IMR-90 (cell line): ENCODE data around the gene UNC79. TPM values are rescaled to one million over a fixed set of nuclear protein-coding genes. Genes with fewer than 3 reads are reported as not detected.

Experiments
- ATAC-seq: fragments of 200-7000 bp; cut with Tn5 transposase; 2 replicates; pipeline ENCODE4 v1.9.1; 2020; ENCODE audit warnings: low read depth, mild to moderate bottlenecking, moderate library complexity
- BruUV-seq: library from RNA; stranded (reverse); fragments of 400-500 nt; replicated peaks from 2 replicates; lab custom pipeline; 2021; lab: Mats Ljungman, UMichigan
- CTCF ChIA-PET: fragments of 300-600 bp; formaldehyde crosslinking; extraction: SDS; loops from one replicate; lab custom pipeline; 2021; ENCODE audit warnings: antibody characterized with exemption; lab: Yijun Ruan, JAX
- POLR2A ChIA-PET: fragments of 300-600 bp; sonication (Branson Sonifier 250); formaldehyde crosslinking; loops from one replicate; lab custom pipeline; 2022; ENCODE audit warnings: antibody characterized with exemption; ENCODE audit not compliant: unreplicated experiment; lab: Charles Lee
- DNase-seq: peaks from one replicate; pipeline ENCODE4 v3.0.0; 2013
- H2AFZ ChIP-seq: replicated peaks from 2 replicates; pipeline ENCODE3; 2013; ENCODE audit warnings: low read length, mild to moderate bottlenecking; ENCODE audit not compliant: poor library complexity
- H2AK5ac ChIP-seq: 2 replicates; pipeline ENCODE4 v1.6.1; 2013; ENCODE audit warnings: low read depth, low read length, inconsistent platforms
- H2AK9ac ChIP-seq: replicated peaks from 2 replicates; pipeline ENCODE3; 2013; ENCODE audit warnings: mild to moderate bottlenecking, low read depth, low read length, moderate library complexity; ENCODE audit not compliant: poor library complexity
- H2BK120ac ChIP-seq: 2 replicates; pipeline ENCODE4 v1.6.1; 2013; ENCODE audit warnings: low read depth, low read length, inconsistent platforms
- H2BK15ac ChIP-seq: 3 replicates; pipeline ENCODE4 v1.6.1; 2013; ENCODE audit warnings: low read depth, low read length, inconsistent platforms
- H2BK20ac ChIP-seq: 2 replicates; pipeline ENCODE4 v1.6.1; 2013; ENCODE audit warnings: low read depth, mild to moderate bottlenecking, inconsistent platforms, low read length, moderate library complexity
- H2BK5ac ChIP-seq: 2 replicates; pipeline ENCODE4 v1.6.1; 2013; ENCODE audit warnings: mild to moderate bottlenecking, low read depth, low read length, inconsistent platforms; ENCODE audit not compliant: poor library complexity, severe bottlenecking
- H3K14ac ChIP-seq: replicated peaks from 2 replicates; pipeline ENCODE4 v1.6.1; 2013; ENCODE audit warnings: low read depth, low read length, inconsistent platforms
- H3K18ac ChIP-seq: 2 replicates; pipeline ENCODE4 v1.6.1; 2013; ENCODE audit warnings: low read depth, low read length, control low read depth
- H3K23ac ChIP-seq: 2 replicates; pipeline ENCODE4 v1.6.1; 2013; ENCODE audit warnings: low read depth, low read length, inconsistent platforms
- H3K27ac ChIP-seq: 2 replicates; pipeline ENCODE4 v1.5.1; 2013; ENCODE audit warnings: mild to moderate bottlenecking, control low read depth, low read length; ENCODE audit not compliant: insufficient read depth
- H3K27me3 ChIP-seq: 2 replicates; pipeline ENCODE4 v1.6.1; 2013; ENCODE audit warnings: low read length; ENCODE audit not compliant: control insufficient read depth, insufficient read depth
- H3K36me3 ChIP-seq: 2 replicates; pipeline ENCODE4 v1.6.1; 2013; ENCODE audit warnings: low read length, mixed read lengths; ENCODE audit not compliant: control insufficient read depth, insufficient read depth
- H3K4ac ChIP-seq: 2 replicates; pipeline ENCODE4 v1.6.1; 2013; ENCODE audit warnings: low read depth, low read length, inconsistent platforms
- H3K4me1 ChIP-seq: 2 replicates; pipeline ENCODE4 v1.6.1; 2013; ENCODE audit warnings: low read length, mixed read lengths; ENCODE audit not compliant: control insufficient read depth, insufficient read depth
- H3K4me2 ChIP-seq: 2 replicates; pipeline ENCODE4 v1.6.1; 2013; ENCODE audit warnings: low read depth, mild to moderate bottlenecking, control low read depth, low read length, moderate library complexity
- H3K4me3 ChIP-seq: 2 replicates; pipeline ENCODE4 v1.5.1; 2013; ENCODE audit warnings: low read depth, mild to moderate bottlenecking, control low read depth, low read length, moderate library complexity; ENCODE audit not compliant: insufficient read depth
- H3K56ac ChIP-seq: 2 replicates; pipeline ENCODE4 v1.6.1; 2013; ENCODE audit warnings: low read length, inconsistent platforms; ENCODE audit not compliant: insufficient read depth; ENCODE audit errors: extremely low read depth
- H3K79me1 ChIP-seq, 2 experiments: 2 replicates each; pipeline ENCODE4 v1.6.1; 2013; ENCODE audit warnings: low read length in 2 of 2, inconsistent platforms in 1 of 2, low read depth in 1 of 2
- H3K9ac ChIP-seq: 2 replicates; pipeline ENCODE4 v1.6.1; 2013; ENCODE audit warnings: low read depth, low read length, control low read depth
- H3K9me1 ChIP-seq: 2 replicates; pipeline ENCODE4 v1.6.1; 2013; ENCODE audit warnings: low read length, inconsistent platforms; ENCODE audit not compliant: insufficient read depth
- H3K9me3 ChIP-seq: 2 replicates; pipeline ENCODE4 v1.6.1; 2013; ENCODE audit warnings: low read length; ENCODE audit not compliant: control insufficient read depth, insufficient read depth
- H4K20me1 ChIP-seq: 2 replicates; pipeline ENCODE4 v1.6.1; 2013; ENCODE audit warnings: low read length, inconsistent platforms; ENCODE audit not compliant: insufficient read depth
- H4K5ac ChIP-seq: 2 replicates; pipeline ENCODE4 v1.6.1; 2013; ENCODE audit warnings: mild to moderate bottlenecking, low read depth, low read length, control low read depth
- H4K8ac ChIP-seq, 2 experiments: 2 replicates each; pipeline ENCODE4 v1.6.1; 2013; ENCODE audit warnings: low read depth in 2 of 2, low read length in 2 of 2, control low read depth in 1 of 2, inconsistent platforms in 1 of 2
- H4K91ac ChIP-seq: 2 replicates; pipeline ENCODE4 v1.6.1; 2013; ENCODE audit warnings: low read depth, low read length, inconsistent platforms; ENCODE audit not compliant: insufficient read depth
- BHLHE40 ChIP-seq: fragments of 150-350 bp; IDR thresholded peaks from 2 replicates; pipeline ENCODE4 v1.6.1; 2016; ENCODE audit warnings: mild to moderate bottlenecking, low read depth, low read length
- CEBPB ChIP-seq: IDR thresholded peaks from 2 replicates; pipeline ENCODE4 v1.6.1; 2012; ENCODE audit warnings: low read depth, low read length, improper control_type of control experiment
- CTCF ChIP-seq: conservative IDR thresholded peaks from 2 replicates; pipeline ENCODE4 v1.5.1; 2012; ENCODE audit warnings: mild to moderate bottlenecking, low read depth, low read length, improper control_type of control experiment
- ELK1 ChIP-seq: fragments of 150-350 bp; IDR thresholded peaks from 2 replicates; pipeline ENCODE4 v1.6.1; 2016; ENCODE audit warnings: low read depth, mild to moderate bottlenecking, low read length, moderate library complexity, borderline replicate concordance
- FOS ChIP-seq: fragments of 150-350 bp; IDR thresholded peaks from 2 replicates; pipeline ENCODE4 v1.6.1; 2016; ENCODE audit warnings: low read depth, low read length
- MXI1 ChIP-seq: IDR thresholded peaks from 2 replicates; pipeline ENCODE4 v1.6.1; 2012; ENCODE audit warnings: low read depth, mild to moderate bottlenecking, low read length, moderate library complexity, borderline replicate concordance
- NFE2L2 ChIP-seq: fragments of 150-350 bp; IDR thresholded peaks from 2 replicates; pipeline ENCODE4 v1.6.1; 2016; ENCODE audit warnings: low read depth, mild to moderate bottlenecking, low read length
- POLR2A ChIP-seq: IDR thresholded peaks from 2 replicates; pipeline ENCODE4 v1.6.1; 2012; ENCODE audit warnings: mild to moderate bottlenecking, low read depth, low read length
- RAD21 ChIP-seq: IDR thresholded peaks from 2 replicates; pipeline ENCODE4 v1.6.1; 2012; ENCODE audit warnings: low read length, improper control_type of control experiment
- RFX5 ChIP-seq: IDR thresholded peaks from 2 replicates; pipeline ENCODE4 v1.8.0; 2012; ENCODE audit warnings: low read depth, mild to moderate bottlenecking, low read length, moderate library complexity
- SMC3 ChIP-seq: fragments of 150-350 bp; IDR thresholded peaks from 2 replicates; pipeline ENCODE4 v1.6.1; 2016; ENCODE audit warnings: low read depth, mild to moderate bottlenecking, antibody characterized with exemption, low read length, moderate library complexity
- WGBS, 2 experiments: methylation state at CpG; one replicate each; pipeline versions ENCODE4 v1.1.5 to v1.1.7; 2013; ENCODE audit warnings: missing lambda C conversion rate in 2 of 2; ENCODE audit not compliant: insufficient read length in 1 of 2; ENCODE audit errors: extremely low coverage in 2 of 2; 5-methylcytosine and 5-hydroxymethylcytosine counted together
- dilution Hi-C: fragments of 300-500 bp; cut with HindIII; formaldehyde crosslinking; loops from one replicate; pipeline ENCODE4 v1.14.3; 2018; ENCODE audit warnings: low sequenced_read_pairs; ENCODE audit not compliant: unreplicated experiment
- in situ Hi-C: fragments of 300-500 bp; cut with MboI; formaldehyde crosslinking; loops from 3 replicates; pipeline ENCODE4 v1.14.3; 2019; ENCODE audit warnings: low sequenced_read_pairs, inconsistent platforms, mixed read lengths
- intact Hi-C: fragments of 100-400 bp; cut with micrococcal nuclease; formaldehyde crosslinking; loops from 2 replicates; pipeline ENCODE4 v1.10.0; 2022
- polyA plus RNA-seq, 3 experiments: library from polyadenylated mRNA; depleted of rRNA; stranded (reverse); fragments of >200 nt; gene quantifications; 2 replicates each; pipeline ENCODE4 v1.2.3, GENCODE V29; 2012; ENCODE audit warnings: low replicate concordance in 1 of 3
- total RNA-seq: library from RNA; depleted of rRNA; stranded (reverse); fragments of >200 nt; gene quantifications from 2 replicates; pipeline ENCODE4 v1.2.3, GENCODE V29; 2012

UNC79 gene
- total and polyA plus RNA-seq, 2 of the 4 experiments (the other 2 are of a cell fraction) = under 0.01 TPM

DNA sequence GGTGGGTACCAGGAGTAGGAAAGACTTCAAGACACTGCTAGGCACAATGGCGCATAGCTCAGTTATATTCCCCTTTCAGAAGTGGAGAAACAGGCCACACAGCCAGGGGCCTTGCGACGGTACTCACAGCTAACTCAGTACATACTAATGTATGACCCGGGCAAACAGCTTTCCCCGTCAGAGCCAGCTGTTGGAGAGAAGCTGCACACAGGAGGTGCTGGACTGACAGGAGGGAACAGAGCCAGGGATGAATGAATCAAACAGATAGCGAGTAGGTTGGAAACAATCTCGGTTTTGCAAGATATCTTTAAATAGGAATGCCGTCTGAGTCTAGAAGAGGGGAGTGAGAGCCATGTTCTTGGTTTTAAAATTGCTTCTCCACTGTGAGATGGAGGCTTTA, 312.0 kb downstream of the UNC79 start:
- H3K9me1 ChIP-seq = no peaks in the 10 kb centered on the region
- no peak overlapping the region for H3K56ac ChIP-seq
- H3K4me1 ChIP-seq = no peaks in the 10 kb centered on the region
- ATAC-seq (no peak), DNase-seq (no peak)
- no peak overlapping the region for H2BK20ac ChIP-seq
- H2BK15ac ChIP-seq = no peak overlapping the region
- no peak overlapping the region for H4K91ac ChIP-seq
- no peaks in the 10 kb centered on the region for H4K20me1 ChIP-seq
- dilution Hi-C loops (no loop called here), intact Hi-C loops (no loop called here), in situ Hi-C loops (no loop called here)
- no peak overlapping the region for H3K18ac ChIP-seq
- WGBS, 2 experiments = 35% methylated on average over 4 of the region's 8 CpGs; no CpG with 5 or more reads in 1 of the 2 experiments
- peaks cover 6% of the 10 kb centered on the region for H3K9me3 ChIP-seq
- H2AK5ac ChIP-seq = no peak overlapping the region
- no peak for TF ChIP-seq CEBPB
- no peak for TF ChIP-seq FOS
- no peak for TF ChIP-seq RAD21
- TF ChIP-seq RFX5 = no peak
- no peak for TF ChIP-seq POLR2A
- no peak for TF ChIP-seq NFE2L2
- no peak for TF ChIP-seq SMC3
- no peak for TF ChIP-seq MXI1
- TF ChIP-seq CTCF = no peak
- no peak for TF ChIP-seq ELK1
- TF ChIP-seq BHLHE40 = no peak
- H2BK5ac ChIP-seq = no peak overlapping the region
- no peak overlapping the region for H3K4me2 ChIP-seq
- H3K27ac ChIP-seq = no peak overlapping the region
- H2AK9ac ChIP-seq = no peak overlapping the region
- H4K5ac ChIP-seq = no peak overlapping the region
- no peak overlapping the region for H2BK120ac ChIP-seq
- CTCF ChIA-PET = no interaction called here
- no peak overlapping the region for H3K4me3 ChIP-seq
- no peaks in the 10 kb centered on the region for H3K79me1 ChIP-seq
- H4K8ac ChIP-seq = no peak overlapping the region
- H3K9ac ChIP-seq = no peak overlapping the region
- no TSS peak for BruUV-seq
- H3K23ac ChIP-seq = no peak overlapping the region
- no peaks in the 10 kb centered on the region for H3K27me3 ChIP-seq
- no peak overlapping the region for H3K4ac ChIP-seq
- POLR2A ChIA-PET = no interaction called here
- no peak overlapping the region for H3K14ac ChIP-seq
- no peaks in the 10 kb centered on the region for H3K36me3 ChIP-seq
- H2AFZ ChIP-seq = no peak overlapping the region
